SK-N-SH (cell line): ENCODE data around the gene ASB14. TPM values are rescaled to one million over a fixed set of nuclear protein-coding genes. Genes with fewer than 3 reads are reported as not detected.

Experiments
- CTCF ChIA-PET: fragments of 300-600, 350-600 bp; formaldehyde crosslinking; extraction: SDS; loops from one replicate; lab custom pipeline; 2021; lab: Yijun Ruan, JAX
- POLR2A ChIA-PET: fragments of 350-600 bp; sonication (Branson Sonifier 250); formaldehyde crosslinking; extraction: SDS; loops from one replicate; lab custom pipeline; 2020; ENCODE audit warnings: antibody characterized with exemption, inconsistent platforms; lab: Yijun Ruan, JAX
- DNase-seq: peaks from one replicate; pipeline ENCODE4 v3.0.0; 2012
- H2AFZ ChIP-seq: fragments of 200-600 bp; sonication (generic); 2 replicates; pipeline ENCODE4 v1.8.1; 2016; ENCODE audit warnings: antibody characterized with exemption, mild to moderate bottlenecking, low read depth
- H3F3A ChIP-seq: fragments of 200-600 bp; sonication (generic); replicated peaks from 2 replicates; pipeline ENCODE3; 2016; ENCODE audit warnings: antibody characterized with exemption, mild to moderate bottlenecking; ENCODE audit not compliant: insufficient read depth
- H3K27ac ChIP-seq, 2 experiments: fragments of 200-500 bp in 1 of 2; fragments of 200-600 bp in 1 of 2; sonication (Bioruptor generic) in 1 of 2; sonication (generic), shearing (Covaris generic) in 1 of 2; 2 replicates each; pipeline versions ENCODE4 v1.5.1 to v1.6.1; 2014 to 2016; ENCODE audit warnings: low read depth in 2 of 2, inconsistent platforms in 1 of 2, low read length in 1 of 2, mild to moderate bottlenecking in 1 of 2, mixed read lengths in 1 of 2
- H3K27me3 ChIP-seq: fragments of 200-600 bp; sonication (generic), shearing (Covaris generic); 2 replicates; pipeline ENCODE4 v1.6.1; 2016; ENCODE audit warnings: mixed run types; ENCODE audit not compliant: insufficient read depth
- H3K36me3 ChIP-seq, 2 experiments: fragments of 200-500 bp in 1 of 2; fragments of 200-600 bp in 1 of 2; sonication (Bioruptor generic) in 1 of 2; sonication (generic) in 1 of 2; replicated peaks in 1 of 2; 2 replicates each; pipeline versions ENCODE3 to v1.5.1; 2014 to 2016; ENCODE audit warnings: low read length in 1 of 2, mild to moderate bottlenecking in 1 of 2; ENCODE audit not compliant: insufficient read depth in 2 of 2, control insufficient read depth in 1 of 2
- H3K4me1 ChIP-seq, 2 experiments: fragments of 200-500 bp in 1 of 2; fragments of 200-600 bp in 1 of 2; sonication (Bioruptor generic) in 1 of 2; sonication (generic), shearing (Covaris generic) in 1 of 2; 2 replicates each; pipeline versions ENCODE4 v1.5.1 to v1.6.1; 2014 to 2016; ENCODE audit warnings: low read depth in 1 of 2, low read length in 1 of 2, mixed run types in 1 of 2; ENCODE audit not compliant: insufficient read depth in 2 of 2, control insufficient read depth in 1 of 2
- H3K4me2 ChIP-seq: fragments of 200-600 bp; sonication (generic), shearing (Covaris generic); 2 replicates; pipeline ENCODE4 v1.6.1; 2017; ENCODE audit warnings: mixed run types
- H3K4me3 ChIP-seq, 2 experiments: fragments of 200-500 bp in 1 of 2; fragments of 200-600 bp in 1 of 2; sonication (Bioruptor generic) in 1 of 2; sonication (generic), shearing (Covaris generic) in 1 of 2; 2 replicates each; pipeline versions ENCODE4 v1.5.1 to v1.8.1; 2014 to 2016; ENCODE audit warnings: low read depth in 2 of 2, inconsistent platforms in 1 of 2, low read length in 1 of 2, mild to moderate bottlenecking in 1 of 2, mixed read lengths in 1 of 2, moderate library complexity in 1 of 2
- H3K79me2 ChIP-seq: fragments of 200-600 bp; sonication (generic); 2 replicates; pipeline ENCODE4 v1.8.1; 2017; ENCODE audit warnings: mild to moderate bottlenecking; ENCODE audit not compliant: insufficient read depth
- H3K9ac ChIP-seq: fragments of 200-600 bp; sonication (generic); 2 replicates; pipeline ENCODE4 v1.6.1; 2017; ENCODE audit warnings: mixed run types
- H3K9me2 ChIP-seq: fragments of 200-600 bp; sonication (generic); 2 replicates; pipeline ENCODE4 v1.6.1; 2017; ENCODE audit warnings: mixed run types
- H3K9me3 ChIP-seq: fragments of 200-600 bp; sonication (generic); 2 replicates; pipeline ENCODE4 v1.6.1; 2017; ENCODE audit warnings: mixed run types, mild to moderate bottlenecking, moderate library complexity
- H4K20me1 ChIP-seq: fragments of 200-600 bp; sonication (generic); 2 replicates; pipeline ENCODE4 v1.6.1; 2017; ENCODE audit warnings: mild to moderate bottlenecking, mixed run types; ENCODE audit not compliant: insufficient read depth
- EZH2phosphoT487 ChIP-seq: fragments of 200-600 bp; sonication (generic); IDR thresholded peaks from 2 replicates; pipeline ENCODE4 v1.6.1; 2017; ENCODE audit warnings: low read depth, mixed run types, mild to moderate bottlenecking, antibody characterized with exemption, moderate library complexity, borderline replicate concordance
- FOSL2 ChIP-seq: IDR thresholded peaks from 2 replicates; pipeline ENCODE4 v1.4.0; 2012; ENCODE audit warnings: low read depth, mild to moderate bottlenecking, moderate library complexity, borderline replicate concordance
- FOXJ3 ChIP-seq: sonication (generic); formaldehyde crosslinking; IDR thresholded peaks from 2 replicates; pipeline ENCODE4 v1.5.1; 2020; ENCODE audit warnings: mild to moderate bottlenecking, missing genetic modification reagents
- FOXM1 ChIP-seq: IDR thresholded peaks from 2 replicates; pipeline ENCODE4 v1.4.0; 2012; ENCODE audit warnings: low read depth, mild to moderate bottlenecking
- MEF2A ChIP-seq: IDR thresholded peaks from 2 replicates; pipeline ENCODE4 v1.4.0; 2012; ENCODE audit warnings: low read depth, borderline replicate concordance
- MXI1 ChIP-seq: IDR thresholded peaks from 2 replicates; pipeline ENCODE4 v1.6.1; 2012; ENCODE audit warnings: mild to moderate bottlenecking, low read depth, low read length, improper control_type of control experiment
- PBX3 ChIP-seq: IDR thresholded peaks from 2 replicates; pipeline ENCODE4; 2012
- POLR2AphosphoS5 ChIP-seq: IDR thresholded peaks from 2 replicates; pipeline ENCODE4 v1.6.1; 2012; ENCODE audit warnings: low read depth, low read length
- RAD21 ChIP-seq: IDR thresholded peaks from 2 replicates; pipeline ENCODE4 v1.6.1; 2012; ENCODE audit warnings: mild to moderate bottlenecking, low read length
- SMC3 ChIP-seq: IDR thresholded peaks from 2 replicates; pipeline ENCODE4 v1.6.1; 2012; ENCODE audit warnings: low read depth, low read length, improper control_type of control experiment
- TAF1 ChIP-seq: IDR thresholded peaks from 2 replicates; pipeline ENCODE4 v1.6.1; 2012; ENCODE audit warnings: low read depth, mild to moderate bottlenecking, low read length, moderate library complexity, borderline replicate concordance
- TCF12 ChIP-seq: IDR thresholded peaks from 2 replicates; pipeline ENCODE4 v1.4.0; 2012
- YY1 ChIP-seq: IDR thresholded peaks from 2 replicates; pipeline ENCODE4 v1.4.0; 2012; ENCODE audit warnings: low read depth, mild to moderate bottlenecking
- WGBS: methylation state at CpG from one replicate; pipeline ENCODE4 v1.1.6; 2017; ENCODE audit warnings: low lambda C conversion rate; 5-methylcytosine and 5-hydroxymethylcytosine counted together
- polyA plus RNA-seq, 3 experiments: library from polyadenylated mRNA; depleted of rRNA; stranded (reverse); fragments of >200 nt; gene quantifications; 2 replicates each; pipeline ENCODE4 v1.2.3, GENCODE V29; 2012

The ASB14 gene
- polyA plus RNA-seq, 1 of the 3 experiments (the other 2 are of a cell fraction): not detected

GRCh38 chr3:57288403-57288802 lies 4.1 kb downstream of the ASB14 start:
- WGBS: 89% methylated on average over 9 of the region's 9 CpGs

GRCh38 chr3:57287205-57287604 lies 5.3 kb downstream of the ASB14 start:
- CTCF ChIA-PET: interaction anchor here (1.3 kb wide), 1 partner anchor 15 kb away, joined by 4 read pairs; no protein-coding TSS in a partner anchor
- TF ChIP-seq FOXJ3: no peak
- 47% methylated on average over 2 of the region's 2 CpGs for WGBS

More at GRCh38 chr3:57288403-57288802, 4.1 kb downstream of the ASB14 start:
- DNase-seq: no peak
- no peak overlapping the region for H3K27ac ChIP-seq
- H3K9me3 ChIP-seq: no peaks in the 10 kb centered on the region
- no peaks in the 10 kb centered on the region; a peak in 1 of 4 replicates for H3K4me1 ChIP-seq
- TF ChIP-seq TAF1 (no peak), MXI1 (no peak), POLR2AphosphoS5 (no peak), MEF2A (no peak), FOXM1 (no peak), SMC3 (no peak), YY1 (no peak), TCF12 (no peak), EZH2phosphoT487 (no peak)
- no peaks in the 10 kb centered on the region for H3K36me3 ChIP-seq
- no peaks in the 10 kb centered on the region for H3F3A ChIP-seq
- H3K27me3 ChIP-seq: no peaks in the 10 kb centered on the region
- no peaks in the 10 kb centered on the region for H4K20me1 ChIP-seq
- no peak overlapping the region for H2AFZ ChIP-seq
- no peak overlapping the region for H3K4me2 ChIP-seq
- CTCF ChIA-PET: no interaction called here
- POLR2A ChIA-PET: no interaction called here
- no peaks in the 10 kb centered on the region for H3K79me2 ChIP-seq
- no peaks in the 10 kb centered on the region for H3K9me2 ChIP-seq
- no peak overlapping the region for H3K9ac ChIP-seq
- no peak overlapping the region for H3K4me3 ChIP-seq

GRCh38 chr3:57283334-57283733 lies 9.2 kb downstream of the ASB14 start:
- CTCF ChIA-PET: no interaction called here
- H3K27ac ChIP-seq: no peak overlapping the region
- no peaks in the 10 kb centered on the region for H3K79me2 ChIP-seq
- no peaks in the 10 kb centered on the region for H3K9me2 ChIP-seq
- TF ChIP-seq MXI1: no peak
- no peak for TF ChIP-seq TAF1
- no peak for TF ChIP-seq FOSL2
- no peak for TF ChIP-seq SMC3
- no peak for TF ChIP-seq RAD21
- no peak for TF ChIP-seq PBX3
- WGBS: 70% methylated on average over 6 of the region's 6 CpGs
- H3K4me3 ChIP-seq: no peak overlapping the region
- no peaks in the 10 kb centered on the region for H4K20me1 ChIP-seq
- no peak for DNase-seq
- POLR2A ChIA-PET: no interaction called here
- H3K9ac ChIP-seq: no peak overlapping the region
- no peaks in the 10 kb centered on the region for H3K27me3 ChIP-seq
- H3F3A ChIP-seq: no peaks in the 10 kb centered on the region
- H3K4me2 ChIP-seq: no peak overlapping the region
- no peaks in the 10 kb centered on the region for H3K36me3 ChIP-seq
- H2AFZ ChIP-seq: no peak overlapping the region
- H3K4me1 ChIP-seq: no peaks in the 10 kb centered on the region; a peak in 1 of 4 replicates
- no peaks in the 10 kb centered on the region for H3K9me3 ChIP-seq

More at GRCh38 chr3:57287205-57287604, 5.3 kb downstream of the ASB14 start:
- no peak for DNase-seq
- H3K4me1 ChIP-seq: no peaks in the 10 kb centered on the region; a peak in 2 of 4 replicates
- H3K36me3 ChIP-seq: no peaks in the 10 kb centered on the region
- H3K27me3 ChIP-seq: no peaks in the 10 kb centered on the region
- no peak overlapping the region for H3K9ac ChIP-seq
- no peak overlapping the region for H3K4me3 ChIP-seq
- H3K27ac ChIP-seq: no peak overlapping the region
- no peaks in the 10 kb centered on the region for H3K79me2 ChIP-seq
- no peaks in the 10 kb centered on the region for H3F3A ChIP-seq
- POLR2A ChIA-PET: no interaction called here
- no peak overlapping the region for H3K4me2 ChIP-seq
- H3K9me3 ChIP-seq: no peaks in the 10 kb centered on the region
- no peaks in the 10 kb centered on the region for H4K20me1 ChIP-seq
- H2AFZ ChIP-seq: no peak overlapping the region
- H3K9me2 ChIP-seq: no peaks in the 10 kb centered on the region
